Trophoblast cell (in vitro differentiated cells and primary cell): Measurements from ENCODE around the gene STK17A.

ENCODE experiments used
- DNase-seq, 2 donors: peaks; one replicate each; pipeline ENCODE4 v3.0.0-alpha.2; 2016
- H2AFZ ChIP-seq: 2 replicates; pipeline ENCODE4 v1.6.1; 2013; ENCODE audit warnings: low read length, moderate library complexity, mild to moderate bottlenecking; ENCODE audit not compliant: insufficient read depth, poor library complexity
- H2AK5ac ChIP-seq: 2 replicates; pipeline ENCODE4 v1.6.1; 2013; ENCODE audit warnings: mild to moderate bottlenecking, low read length
- H2BK120ac ChIP-seq: 2 replicates; pipeline ENCODE4 v1.6.1; 2013; ENCODE audit warnings: low read length, mild to moderate bottlenecking, moderate library complexity; ENCODE audit not compliant: insufficient read depth, poor library complexity
- H2BK12ac ChIP-seq: 2 replicates; pipeline ENCODE4 v1.6.1; 2013; ENCODE audit warnings: mild to moderate bottlenecking, low read length, moderate library complexity
- H2BK5ac ChIP-seq: 2 replicates; pipeline ENCODE4 v1.6.1; 2013; ENCODE audit warnings: low read length, low read depth, moderate library complexity, mild to moderate bottlenecking; ENCODE audit not compliant: poor library complexity
- H3K14ac ChIP-seq: 2 replicates; pipeline ENCODE4 v1.6.1; 2013; ENCODE audit warnings: mild to moderate bottlenecking, low read length
- H3K18ac ChIP-seq: 2 replicates; pipeline ENCODE4 v1.6.1; 2013; ENCODE audit warnings: mild to moderate bottlenecking, low read length
- H3K23ac ChIP-seq: 2 replicates; pipeline ENCODE4 v1.6.1; 2013; ENCODE audit warnings: low read length
- H3K27ac ChIP-seq: 2 replicates; pipeline ENCODE4 v1.5.1; 2013; ENCODE audit warnings: low read depth, mild to moderate bottlenecking, inconsistent platforms, low read length, moderate library complexity
- H3K27me3 ChIP-seq: 2 replicates; pipeline ENCODE4 v1.6.1; 2013; ENCODE audit warnings: inconsistent platforms, mild to moderate bottlenecking, low read length, moderate library complexity; ENCODE audit not compliant: insufficient read depth
- H3K36me3 ChIP-seq, 2 experiments: 1 replicate in 1 of 2; 2 replicates in 1 of 2; pipeline ENCODE4 v1.6.1; 2013; ENCODE audit warnings: low read length in 2 of 2, mild to moderate bottlenecking in 2 of 2, moderate library complexity in 1 of 2; ENCODE audit not compliant: insufficient read depth in 2 of 2, control insufficient read depth in 1 of 2
- H3K4ac ChIP-seq: 2 replicates; pipeline ENCODE4 v1.6.1; 2013; ENCODE audit warnings: low read depth, mild to moderate bottlenecking, low read length, moderate library complexity
- H3K4me1 ChIP-seq, 2 experiments: 1 replicate in 1 of 2; 2 replicates in 1 of 2; pipeline ENCODE4 v1.6.1; 2013; ENCODE audit warnings: low read length in 2 of 2, mild to moderate bottlenecking in 2 of 2, moderate library complexity in 1 of 2; ENCODE audit not compliant: insufficient read depth in 2 of 2, control insufficient read depth in 1 of 2
- H3K4me2 ChIP-seq: 2 replicates; pipeline ENCODE4 v1.6.1; 2013; ENCODE audit warnings: inconsistent platforms, mild to moderate bottlenecking, low read length, moderate library complexity
- H3K4me3 ChIP-seq: 2 replicates; pipeline ENCODE4 v1.5.1; 2013; ENCODE audit warnings: mild to moderate bottlenecking, low read depth, low read length, inconsistent platforms
- H3K79me1 ChIP-seq: one replicate; pipeline ENCODE4 v1.6.1; 2013; ENCODE audit warnings: low read length
- H3K79me2 ChIP-seq: 2 replicates; pipeline ENCODE4 v1.6.1; 2013; ENCODE audit warnings: low read length, mild to moderate bottlenecking; ENCODE audit not compliant: control insufficient read depth, insufficient read depth, poor library complexity
- H3K9ac ChIP-seq: 2 replicates; pipeline ENCODE4 v1.6.1; 2013; ENCODE audit warnings: mild to moderate bottlenecking, low read length
- H3K9me3 ChIP-seq: 2 replicates; pipeline ENCODE4 v1.6.1; 2013; ENCODE audit warnings: low read depth, mild to moderate bottlenecking, control low read depth, inconsistent platforms, low read length; ENCODE audit not compliant: insufficient read depth
- H4K12ac ChIP-seq: 2 replicates; pipeline ENCODE4 v1.6.1; 2013; ENCODE audit warnings: low read depth, mild to moderate bottlenecking, low read length, moderate library complexity
- H4K8ac ChIP-seq: 2 replicates; pipeline ENCODE4 v1.6.1; 2013; ENCODE audit warnings: low read depth, mild to moderate bottlenecking, low read length, moderate library complexity
- H4K91ac ChIP-seq: one replicate; pipeline ENCODE4 v1.6.1; 2013; ENCODE audit warnings: low read depth, mild to moderate bottlenecking, low read length, moderate library complexity
- WGBS: extraction: QIAGEN DNeasy Blood & Tissue Kit; methylation state at CpG from one replicate; pipeline ENCODE4 v1.1.7; 2013; ENCODE audit warnings: missing lambda C conversion rate; ENCODE audit not compliant: insufficient read length, insufficient coverage; ENCODE audit errors: extremely low coverage; 5-methylcytosine and 5-hydroxymethylcytosine counted together

STK17A gene

DNA sequence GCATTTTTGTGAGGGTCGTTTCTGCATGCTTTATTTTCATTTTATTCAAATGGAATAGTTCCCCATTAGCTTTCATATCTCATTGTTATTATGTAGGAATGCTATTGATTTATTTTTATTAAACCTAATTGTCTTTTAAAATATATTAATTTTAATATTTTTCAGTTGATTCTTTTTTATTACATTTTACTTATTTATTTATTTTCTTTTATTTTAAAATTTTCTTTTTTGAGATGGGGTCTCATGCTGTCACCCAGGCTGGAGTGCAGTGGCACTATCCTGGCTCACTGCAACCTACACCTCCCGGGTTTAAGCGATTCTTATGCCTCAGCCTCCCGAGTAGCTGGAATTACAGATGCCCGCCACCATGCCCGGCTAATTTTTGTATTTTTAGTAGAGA, 7.4 kb upstream of the STK17A start:
- Histone ChIP-seq H3K9ac (no peak overlapping the region), H4K8ac (no peak overlapping the region), H3K79me2 (no peaks in the 10 kb centered on the region), H3K4me2 (no peak overlapping the region), H3K4me1 (peaks cover 0 to 2% of the 10 kb centered on the region in 2 experiments), H3K4me3 (no peak overlapping the region), H3K27me3 (no peaks in the 10 kb centered on the region), H3K79me1 (no peaks in the 10 kb centered on the region), H2AK5ac (no peak overlapping the region), H3K27ac (no peak overlapping the region), H3K14ac (no peak overlapping the region), H4K12ac (no peak overlapping the region), H2BK5ac (no peak overlapping the region), H2BK12ac (no peak overlapping the region), H3K36me3 (no peaks in the 10 kb centered on the region), H3K4ac (no peak overlapping the region), H3K18ac (no peak overlapping the region), H2AFZ (no peak overlapping the region), H2BK120ac (no peak overlapping the region), H4K91ac (no peak overlapping the region), H3K9me3 (no peaks in the 10 kb centered on the region), H3K23ac (no peak overlapping the region)
- no peak for DNase-seq
- WGBS = no CpG with 5 or more reads among the region's 6 CpGs

DNA sequence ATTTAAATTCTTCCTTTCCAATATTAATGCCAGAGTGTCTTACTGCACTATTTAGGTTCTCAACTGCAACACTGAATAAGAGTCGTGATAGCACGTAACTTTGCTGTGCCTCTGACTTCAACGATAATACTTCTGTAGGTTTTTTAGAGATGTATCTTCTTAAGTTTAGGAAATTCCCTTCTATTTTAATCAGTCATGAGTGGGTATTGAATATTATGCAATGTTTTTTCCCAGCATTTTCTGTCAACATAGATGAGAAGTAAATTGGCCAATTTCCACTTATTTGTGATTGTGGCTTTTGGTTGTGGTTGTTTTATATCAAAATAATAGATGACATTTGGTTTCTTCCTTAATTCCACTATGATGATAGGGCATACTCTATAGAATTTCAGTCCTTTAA, 6.7 kb upstream of the STK17A start:
- Histone ChIP-seq H2BK5ac (no peak overlapping the region), H3K27ac (no peak overlapping the region), H3K9ac (no peak overlapping the region), H3K18ac (no peak overlapping the region), H3K23ac (no peak overlapping the region), H3K4ac (no peak overlapping the region), H4K91ac (no peak overlapping the region), H3K79me1 (no peaks in the 10 kb centered on the region), H3K36me3 (no peaks in the 10 kb centered on the region), H3K27me3 (no peaks in the 10 kb centered on the region), H2BK120ac (no peak overlapping the region), H3K14ac (no peak overlapping the region), H3K79me2 (no peaks in the 10 kb centered on the region), H3K9me3 (no peaks in the 10 kb centered on the region), H2AFZ (no peak overlapping the region), H4K8ac (no peak overlapping the region), H2BK12ac (no peak overlapping the region), H4K12ac (no peak overlapping the region), H3K4me1 (peaks cover 0 to 2% of the 10 kb centered on the region in 2 experiments), H2AK5ac (no peak overlapping the region), H3K4me2 (no peak overlapping the region), H3K4me3 (no peak overlapping the region)
- WGBS = no CpG with 5 or more reads among the region's 3 CpGs
- no peak for DNase-seq

DNA sequence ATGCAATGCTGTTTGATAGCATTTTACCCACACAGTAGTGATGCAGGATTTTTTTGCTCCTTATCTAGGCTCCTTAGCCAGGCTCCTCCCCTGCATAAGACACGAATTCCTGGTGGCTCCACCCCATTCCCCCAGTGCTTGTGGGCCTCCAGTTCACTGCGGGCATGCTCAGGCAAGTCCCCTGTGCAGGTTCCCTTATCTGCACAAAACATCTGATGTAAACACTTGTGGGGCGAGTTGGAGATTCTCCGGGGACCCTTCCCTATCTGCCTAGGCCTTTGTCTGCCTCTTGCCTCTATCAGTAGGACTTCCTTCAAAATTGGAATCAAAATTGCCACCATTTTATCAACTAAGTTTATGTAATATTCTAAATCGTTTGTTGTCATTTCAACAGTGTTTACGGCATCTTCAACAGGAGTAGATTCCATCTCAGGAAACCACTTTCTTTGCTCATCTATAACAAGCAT, 5.4 kb upstream of the STK17A start:
- Histone ChIP-seq H4K12ac (no peak overlapping the region), H3K4me1 (peaks cover 0 to 2% of the 10 kb centered on the region in 2 experiments), H2BK12ac (no peak overlapping the region), H3K4me2 (no peak overlapping the region), H3K27me3 (no peaks in the 10 kb centered on the region), H2BK120ac (peak overlapping the region; percentile 20), H3K4me3 (no peak overlapping the region), H3K14ac (no peak overlapping the region), H3K9me3 (no peaks in the 10 kb centered on the region), H2BK5ac (peak overlapping the region; percentile 26), H3K36me3 (no peaks in the 10 kb centered on the region), H3K79me1 (no peaks in the 10 kb centered on the region), H3K23ac (no peak overlapping the region), H4K91ac (no peak overlapping the region), H4K8ac (peak overlapping the region; percentile 17), H2AK5ac (no peak overlapping the region), H3K27ac (no peak overlapping the region), H3K4ac (no peak overlapping the region), H3K79me2 (no peaks in the 10 kb centered on the region), H3K9ac (no peak overlapping the region), H2AFZ (peak overlapping the region; percentile 30), H3K18ac (no peak overlapping the region)
- no CpG with 5 or more reads among the region's 6 CpGs for WGBS
- peak; percentile 76 to 88 for DNase-seq

DNA sequence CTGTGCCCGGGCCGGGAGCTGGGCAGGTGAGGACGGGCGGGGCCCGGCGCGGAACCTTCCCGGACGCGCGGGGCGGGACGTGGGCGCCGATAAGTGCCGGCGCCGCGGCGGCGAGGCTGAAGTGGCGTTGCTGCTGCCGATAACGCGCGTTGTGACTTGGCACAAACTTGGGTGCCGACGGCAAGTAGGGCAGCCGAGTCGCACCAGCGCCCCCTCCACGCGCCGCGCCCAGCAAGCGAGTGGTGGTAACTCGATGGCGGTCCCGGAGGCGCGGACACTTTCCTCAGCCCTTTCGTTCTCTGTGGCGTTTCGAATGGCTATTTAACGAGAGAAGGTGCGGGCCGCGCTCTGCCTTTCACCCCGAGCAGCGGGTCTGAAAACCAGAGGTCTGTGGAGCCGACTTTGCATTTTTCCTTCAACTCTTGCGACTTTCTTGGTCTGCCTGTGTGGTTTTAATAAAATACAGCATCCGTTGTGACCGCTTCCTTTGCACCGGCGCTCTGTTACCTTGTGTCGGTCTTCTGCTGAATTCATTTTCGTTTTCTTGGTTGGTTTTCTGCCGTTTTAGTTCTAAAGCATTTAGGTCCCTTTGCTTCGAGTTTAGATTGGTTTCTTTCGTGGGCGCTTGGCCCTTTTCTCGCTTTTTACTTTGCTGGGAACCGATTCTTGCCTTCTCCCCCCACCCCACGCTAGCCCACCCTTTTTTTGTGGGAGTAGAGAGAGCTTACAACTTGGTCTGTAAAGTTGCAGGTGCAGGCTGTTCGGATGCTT, 701 bp downstream of the STK17A start:
- H3K79me2 ChIP-seq = peaks cover 4% of the 10 kb centered on the region
- peaks cover 0 to 4% of the 10 kb centered on the region in 2 experiments for H3K4me1 ChIP-seq
- H2BK12ac ChIP-seq = no peak overlapping the region
- H3K79me1 ChIP-seq = peaks cover 7% of the 10 kb centered on the region
- H3K4me3 ChIP-seq = peak overlapping the region; percentile 91
- H3K23ac ChIP-seq = no peak overlapping the region
- no CpG with 5 or more reads among the region's 66 CpGs for WGBS
- H3K4me2 ChIP-seq = peak overlapping the region; percentile 88
- peak overlapping the region; percentile 22 for H3K4ac ChIP-seq
- no peak overlapping the region for H3K27ac ChIP-seq
- peak overlapping the region; percentile 89 for H3K18ac ChIP-seq
- H3K36me3 ChIP-seq = no peaks in the 10 kb centered on the region
- H4K91ac ChIP-seq = peak overlapping the region; percentile 65
- H3K14ac ChIP-seq = peak overlapping the region; percentile 89
- DNase-seq = peak; percentile 42 to 66
- peak overlapping the region; percentile 57 for H2BK120ac ChIP-seq
- no peaks in the 10 kb centered on the region for H3K27me3 ChIP-seq
- peak overlapping the region; percentile 59 for H3K9ac ChIP-seq
- no peak overlapping the region for H2AK5ac ChIP-seq
- peak overlapping the region; percentile 32 for H2BK5ac ChIP-seq
- no peaks in the 10 kb centered on the region for H3K9me3 ChIP-seq
- peak overlapping the region; percentile 74 for H4K12ac ChIP-seq
- H2AFZ ChIP-seq = peak overlapping the region; percentile 93
- H4K8ac ChIP-seq = peak overlapping the region; percentile 47
